Brain microvascular endothelial cell (primary cell): Measurements from ENCODE around the gene C16orf89.
"Not testable (repeated sequence)": the region's sequence is repeated elsewhere in the genome, so short reads cannot be mapped to it uniquely, and the experiment has no call there.

Experiments
- DNase-seq: peaks from one replicate; pipeline ENCODE4 v3.0.0-alpha.2; 2020
- H3K27ac ChIP-seq: fragments of 250-450 bp; sonication (Bioruptor Pico); 2 replicates; pipeline ENCODE4 v1.5.1; 2020; ENCODE audit warnings: mild to moderate bottlenecking, moderate library complexity
- H3K27me3 ChIP-seq: fragments of 250-450 bp; sonication (Bioruptor Pico); replicated peaks from 2 replicates; pipeline ENCODE4 v1.5.1; 2020; ENCODE audit warnings: mild to moderate bottlenecking
- H3K36me3 ChIP-seq: fragments of 250-450 bp; sonication (Bioruptor Pico); replicated peaks from 2 replicates; pipeline ENCODE4 v1.5.1; 2020; ENCODE audit warnings: mild to moderate bottlenecking
- H3K4me3 ChIP-seq: 2 replicates; pipeline ENCODE4 v1.5.1; 2011; ENCODE audit warnings: low read depth, mild to moderate bottlenecking, control low read depth, low read length, moderate library complexity
- CTCF ChIP-seq: IDR thresholded peaks from 2 replicates; pipeline ENCODE4 v1.5.1; 2011; ENCODE audit warnings: low read depth, mild to moderate bottlenecking, moderate library complexity, low read length, control low read depth, inconsistent platforms; ENCODE audit errors: missing control alignments
- in situ Hi-C: cut with HindIII; loops from 2 replicates; pipeline ENCODE4 v1.10.0; 2017; ENCODE audit warnings: low sequenced_read_pairs, low pct_ligation_motif_present

The C16orf89 gene

GRCh38 chr16:5078626-5079025, 12.9 kb upstream of the C16orf89 start:
- TF ChIP-seq CTCF, result no peak
- Histone ChIP-seq H3K27ac (no peak overlapping the region), H3K27me3 (no peaks in the 10 kb centered on the region), H3K4me3 (no peak overlapping the region), H3K36me3 (peaks cover 12% of the 10 kb centered on the region)
- no peak for DNase-seq
- in situ Hi-C loops, result no loop called here

- in situ Hi-C loops, result no loop called here
- Histone ChIP-seq H3K27me3 (no peaks in the 10 kb centered on the region), H3K27ac (no peak overlapping the region), H3K36me3 (peaks cover 11% of the 10 kb centered on the region), H3K4me3 (no peak overlapping the region)
- TF ChIP-seq CTCF, result no peak
- no peak for DNase-seq
Measured at GRCh38 chr16:5077304-5077703, 11.5 kb upstream of the C16orf89 start.

GRCh38 chr16:5075637-5076036, 9.9 kb upstream of the C16orf89 start:
- Histone ChIP-seq H3K4me3 (no peak overlapping the region), H3K36me3 (peaks cover 11% of the 10 kb centered on the region), H3K27ac (no peak overlapping the region), H3K27me3 (no peaks in the 10 kb centered on the region)
- DNase-seq, result no peak
- TF ChIP-seq CTCF, result no peak
- in situ Hi-C loops, result no loop called here

- DNase-seq, H3K27ac ChIP-seq, H3K27me3 ChIP-seq, in situ Hi-C loops, H3K4me3 ChIP-seq: not testable (repeated sequence)
- peaks cover 11% of the 10 kb centered on the region for H3K36me3 ChIP-seq
Measured at GRCh38 chr16:5073771-5074170, 8.0 kb upstream of the C16orf89 start.

- Histone ChIP-seq H3K36me3 (peaks cover 11% of the 10 kb centered on the region), H3K4me3 (no peak overlapping the region), H3K27ac (no peak overlapping the region), H3K27me3 (no peaks in the 10 kb centered on the region)
- DNase-seq, result no peak
- no peak for TF ChIP-seq CTCF
- in situ Hi-C loops, result no loop called here
Measured at GRCh38 chr16:5073279-5073629, 7.5 kb upstream of the C16orf89 start.

- TF ChIP-seq CTCF, result no peak
- no peak for DNase-seq
- H3K27me3 ChIP-seq, result no peaks in the 10 kb centered on the region
- peaks cover 6% of the 10 kb centered on the region for H3K36me3 ChIP-seq
- in situ Hi-C loops, result no loop called here
- peak overlapping the region; percentile 87 for H3K4me3 ChIP-seq
- peak overlapping the region; percentile 76 for H3K27ac ChIP-seq
Measured at GRCh38 chr16:5072334-5073278, 6.8 kb upstream of the C16orf89 start.
